Upper lobe of left lung (tissue), 6 donors: ENCODE results near the gene ZBTB3. TPM values are rescaled to one million over a fixed set of nuclear protein-coding genes. Genes with fewer than 3 reads are reported as not detected.
A peak's percentile ranks its signal among the peaks of the same experiment; 100 is the strongest.

ENCODE experiments used
- ATAC-seq, 2 donors: fragments of 200-7000 bp; cut with Tn5 transposase; one replicate each; pipeline ENCODE4 v1.9.1; 2022; ENCODE audit warnings: mild to moderate bottlenecking in 2 of 2, moderate library complexity in 2 of 2; ENCODE audit not compliant: low FRiP score in 2 of 2
- DNase-seq, 2 donors: peaks; one replicate each; pipeline ENCODE4 v3.0.0-alpha.2; 2019 to 2020
- H3K27ac ChIP-seq, 4 donors: fragments of 200-600 bp; sonication (generic); one replicate each; pipeline ENCODE4 v1.5.1; 2016 to 2019
- H3K27me3 ChIP-seq, 4 donors: fragments of 200-600 bp; sonication (generic); one replicate each; pipeline ENCODE4 v1.5.1; 2017 to 2019
- H3K36me3 ChIP-seq, 4 donors: fragments of 200-600 bp; sonication (generic); one replicate each; pipeline ENCODE4 v1.5.1; 2016 to 2019
- H3K4me1 ChIP-seq, 4 donors: fragments of 200-600 bp; sonication (generic); one replicate each; pipeline ENCODE4 v1.5.1; 2018 to 2019
- H3K4me3 ChIP-seq, 4 donors: fragments of 200-600 bp; sonication (generic); one replicate each; pipeline ENCODE4 v1.5.1; 2017 to 2019; ENCODE audit warnings: mild to moderate bottlenecking in 2 of 4, moderate library complexity in 1 of 4
- H3K9me3 ChIP-seq, 4 donors: fragments of 200-600 bp; sonication (generic); one replicate each; pipeline ENCODE4 v1.5.1; 2018 to 2019
- EP300 ChIP-seq, 4 donors: sonication (generic); formaldehyde crosslinking; IDR thresholded peaks; one replicate each; pipeline ENCODE4 v1.5.1; 2017; ENCODE audit warnings: antibody characterized with exemption in 4 of 4, control low read depth in 2 of 4
- POLR2A ChIP-seq, 4 donors: fragments of 450-650 bp; IDR thresholded peaks; one replicate each; pipeline ENCODE4 v1.5.1; 2016 to 2017; ENCODE audit warnings: antibody characterized with exemption in 4 of 4, mild to moderate bottlenecking in 2 of 4
- POLR2AphosphoS5 ChIP-seq, 2 donors: sonication (generic); formaldehyde crosslinking; IDR thresholded peaks; one replicate each; pipeline ENCODE4 v1.5.1; 2017; ENCODE audit warnings: antibody characterized with exemption in 2 of 2
- WGBS, 2 donors: methylation state at CpG; one replicate each; pipeline ENCODE4 v1.1.5; 2017 to 2018; 5-methylcytosine and 5-hydroxymethylcytosine counted together
- total RNA-seq, 6 donors: library from RNA; depleted of rRNA in 4 of 6; stranded (reverse); fragments of >200 nt in 4 of 6; gene quantifications; one replicate each; pipeline versions ENCODE4 v1.1.0 to v1.2.1, GENCODE V29; 2016 to 2021
- TF ChIP-seq, protein P1 (sequence below), 6 experiments: fragments of 450-650 bp in 4 of 6; fragments of 200-600 bp in 2 of 6; sonication (generic) in 2 of 6; IDR thresholded peaks; one replicate each; pipeline ENCODE4 v1.5.1; 2016 to 2019; ENCODE audit warnings: antibody characterized with exemption in 6 of 6
- donor health status: DM: no; HTN: no; CAD: no; lungs with moderate emphysema.
- donor health status: DM: no; HTN: yes; CAD: no; lungs with severe emphysema.

The ZBTB3 gene
- total RNA-seq: 10 to 100 TPM in 3 of 6 donors, 1 to 10 TPM in 3; 7.3 to 15.3 (median 11.7) TPM

DNA sequence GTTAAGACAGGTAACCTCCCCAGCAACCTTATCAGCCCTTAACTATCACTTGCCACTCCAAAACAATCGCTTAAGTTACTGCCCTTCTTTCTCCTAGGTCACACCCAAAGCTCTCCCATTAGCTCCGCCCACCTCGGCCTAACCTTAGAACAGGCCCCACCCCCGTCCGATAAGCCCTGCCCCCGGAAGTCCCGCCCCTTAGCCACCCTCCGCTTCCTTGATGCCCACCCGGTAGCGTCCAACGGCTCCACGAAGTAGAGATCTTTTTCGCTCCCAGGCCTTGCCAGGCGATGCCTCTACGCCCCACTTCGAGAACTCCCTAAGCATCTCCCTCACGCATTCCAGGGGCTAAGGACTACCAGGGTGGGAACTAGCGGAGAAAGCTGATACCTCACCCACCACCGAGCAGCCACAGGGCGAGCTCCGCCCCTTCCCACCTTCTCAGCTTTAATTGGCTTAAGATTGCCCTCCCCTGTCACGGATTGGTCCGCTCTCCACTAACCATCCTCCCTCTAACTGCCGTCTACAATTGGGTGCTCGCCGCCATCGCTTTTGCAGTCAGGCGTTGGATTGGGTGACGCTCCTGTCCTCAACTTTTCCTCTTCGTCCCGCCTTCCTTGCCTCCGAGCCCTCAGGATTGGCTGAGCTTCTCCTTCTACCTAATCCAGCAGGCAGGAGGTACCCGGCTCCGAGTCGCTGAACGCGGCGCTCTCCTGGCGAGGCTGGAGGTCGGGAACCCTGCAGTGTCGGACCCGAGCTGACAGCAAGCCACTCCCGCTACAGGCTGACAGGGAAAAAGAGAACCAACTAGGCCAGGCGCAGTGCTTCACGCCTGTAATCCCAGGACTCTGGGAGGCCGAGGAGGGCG is at the start of gene ZBTB3:
Gene ZBTB3, minus strand, starts transcription at position 425 of the 868 bp plus-strand sequence. CDS start 496 bp downstream, outside the sequence.
- WGBS, 2 donors: 0 to 1% methylated on average over 41 to 47 of the region's 47 CpGs
- ATAC-seq (peak; percentile 99 to 100), DNase-seq (peak; percentile 91 to 99)
- TF ChIP-seq POLR2AphosphoS5 (IDR thresholded peaks at IDR 0.05) (peak; percentile 83 to 97), EP300 (IDR thresholded peaks at IDR 0.05) (no peak), POLR2A (IDR thresholded peaks at IDR 0.05) (peak in 2 of 4 donors; percentile 77 to 91)
- TF ChIP-seq, protein P1, sequence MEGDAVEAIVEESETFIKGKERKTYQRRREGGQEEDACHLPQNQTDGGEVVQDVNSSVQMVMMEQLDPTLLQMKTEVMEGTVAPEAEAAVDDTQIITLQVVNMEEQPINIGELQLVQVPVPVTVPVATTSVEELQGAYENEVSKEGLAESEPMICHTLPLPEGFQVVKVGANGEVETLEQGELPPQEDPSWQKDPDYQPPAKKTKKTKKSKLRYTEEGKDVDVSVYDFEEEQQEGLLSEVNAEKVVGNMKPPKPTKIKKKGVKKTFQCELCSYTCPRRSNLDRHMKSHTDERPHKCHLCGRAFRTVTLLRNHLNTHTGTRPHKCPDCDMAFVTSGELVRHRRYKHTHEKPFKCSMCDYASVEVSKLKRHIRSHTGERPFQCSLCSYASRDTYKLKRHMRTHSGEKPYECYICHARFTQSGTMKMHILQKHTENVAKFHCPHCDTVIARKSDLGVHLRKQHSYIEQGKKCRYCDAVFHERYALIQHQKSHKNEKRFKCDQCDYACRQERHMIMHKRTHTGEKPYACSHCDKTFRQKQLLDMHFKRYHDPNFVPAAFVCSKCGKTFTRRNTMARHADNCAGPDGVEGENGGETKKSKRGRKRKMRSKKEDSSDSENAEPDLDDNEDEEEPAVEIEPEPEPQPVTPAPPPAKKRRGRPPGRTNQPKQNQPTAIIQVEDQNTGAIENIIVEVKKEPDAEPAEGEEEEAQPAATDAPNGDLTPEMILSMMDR (IDR thresholded peaks at IDR 0.05): peak in 3 of 6 experiments; percentile 4 to 53 (median 16)
- Histone ChIP-seq H3K27ac (peak within 1 kb of the TSS; percentile 85 to 91 (median 89)), H3K4me1 (peaks cover 16 to 30% (median 22%) of the 10 kb centered on the region in 4 donors), H3K4me3 (peak within 1 kb of the TSS; percentile 18 to 68 (median 58)), H3K36me3 (peaks cover 0 to 16% (median 4%) of the 10 kb centered on the region in 4 donors), H3K9me3 (no peaks in the 10 kb centered on the region), H3K27me3 (no peaks in the 10 kb centered on the region)

DNA sequence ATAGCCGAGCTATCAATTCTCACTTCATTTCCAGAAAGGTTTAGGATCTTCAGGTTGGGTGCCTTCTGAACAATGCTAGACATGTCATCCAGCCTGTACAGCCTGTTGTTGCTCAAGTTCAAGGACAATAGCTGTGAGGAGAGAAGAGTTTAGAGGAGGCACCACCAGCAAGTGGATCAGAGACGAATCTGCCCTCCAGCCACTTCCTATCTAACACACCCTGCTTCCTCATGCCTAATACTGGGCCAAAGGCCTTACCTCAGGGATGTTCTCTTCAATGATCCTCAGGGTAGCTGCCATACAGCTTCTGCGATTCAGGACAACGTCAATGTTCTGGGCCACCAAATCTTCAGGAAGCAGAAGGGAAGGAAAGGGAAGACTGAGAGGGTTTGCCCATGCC is 47.1 kb upstream of the ZBTB3 start:
- 78 to 84% methylated on average over 4 of the region's 4 CpGs for WGBS, 2 donors
- peaks cover 69 to 75% (median 74%) of the 10 kb centered on the region in 4 donors for H3K36me3 ChIP-seq
- H3K27ac ChIP-seq: no peak overlapping the region
- H3K27me3 ChIP-seq: no peaks in the 10 kb centered on the region
- H3K9me3 ChIP-seq: no peaks in the 10 kb centered on the region
- no peak overlapping the region for H3K4me3 ChIP-seq
- H3K4me1 ChIP-seq: peaks cover 16 to 24% (median 19%) of the 10 kb centered on the region in 4 donors
- DNase-seq: no peak
- TF ChIP-seq EP300 (IDR thresholded peaks at IDR 0.05) (no peak), POLR2AphosphoS5 (IDR thresholded peaks at IDR 0.05) (no peak), POLR2A (IDR thresholded peaks at IDR 0.05) (no peak)
- TF ChIP-seq, protein P1 (IDR thresholded peaks at IDR 0.05): no peak
- ATAC-seq: no peak

DNA sequence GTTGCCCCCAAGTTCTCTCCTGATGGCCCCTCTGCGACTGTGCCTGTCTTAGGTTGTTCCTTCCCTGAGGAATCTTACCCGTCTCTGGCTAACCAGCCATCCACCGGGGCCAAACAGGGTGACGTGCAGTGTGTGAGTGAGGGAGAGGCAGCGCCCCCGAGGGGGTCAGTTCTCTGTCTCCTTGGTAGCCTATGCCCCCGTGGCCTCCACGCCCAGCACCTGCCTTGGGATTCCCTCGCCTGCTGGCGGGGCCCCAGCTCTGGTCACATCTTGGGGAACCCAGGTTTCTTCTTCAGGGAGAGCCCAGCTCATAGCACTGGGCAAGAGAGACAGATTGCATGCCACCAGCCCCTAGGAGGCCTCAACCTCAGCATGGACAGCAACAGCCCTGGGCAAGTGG is 45.5 kb upstream of the ZBTB3 start:
- DNase-seq: no peak
- no peak overlapping the region for H3K4me3 ChIP-seq
- ATAC-seq: no peak
- H3K36me3 ChIP-seq: peaks cover 81 to 91% (median 90%) of the 10 kb centered on the region in 4 donors
- no peaks in the 10 kb centered on the region for H3K9me3 ChIP-seq
- no peak for TF ChIP-seq POLR2A (IDR thresholded peaks at IDR 0.05)
- TF ChIP-seq POLR2AphosphoS5 (IDR thresholded peaks at IDR 0.05): no peak
- TF ChIP-seq, protein P1 (IDR thresholded peaks at IDR 0.05): no peak
- no peak for TF ChIP-seq EP300 (IDR thresholded peaks at IDR 0.05)
- peaks cover 13 to 19% (median 14%) of the 10 kb centered on the region in 4 donors for H3K4me1 ChIP-seq
- no peak overlapping the region for H3K27ac ChIP-seq
- 93 to 96% methylated on average over 8 to 10 of the region's 10 CpGs for WGBS, 2 donors
- H3K27me3 ChIP-seq: no peaks in the 10 kb centered on the region

DNA sequence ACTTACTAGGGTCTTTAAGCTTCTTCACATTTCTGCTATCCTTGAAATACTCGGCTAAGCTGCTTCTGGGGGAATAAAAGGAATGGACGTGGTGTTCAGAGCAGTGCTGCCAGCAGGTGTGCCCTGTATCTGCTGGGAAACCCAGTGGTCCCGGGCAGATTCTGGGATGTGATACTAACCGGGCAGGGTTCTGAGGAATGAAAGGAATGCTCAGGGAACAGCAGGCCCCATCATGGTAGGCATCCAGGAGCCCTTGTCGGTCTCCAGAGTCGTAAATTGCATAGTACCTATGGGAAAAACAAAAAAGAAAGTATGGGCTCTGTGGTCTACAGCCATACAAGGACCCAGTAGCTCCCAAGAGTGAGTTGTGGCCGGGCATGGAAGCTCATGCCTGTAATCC is 42.3 kb upstream of the ZBTB3 start:
- TF ChIP-seq, protein P1 (IDR thresholded peaks at IDR 0.05): no peak
- TF ChIP-seq POLR2A (IDR thresholded peaks at IDR 0.05) (no peak), POLR2AphosphoS5 (IDR thresholded peaks at IDR 0.05) (no peak), EP300 (IDR thresholded peaks at IDR 0.05) (no peak)
- H3K27ac ChIP-seq: no peak overlapping the region
- H3K36me3 ChIP-seq: peaks cover 66 to 93% (median 85%) of the 10 kb centered on the region in 4 donors
- H3K9me3 ChIP-seq: no peaks in the 10 kb centered on the region
- ATAC-seq: no peak
- 84 to 85% methylated on average over 7 of the region's 7 CpGs for WGBS, 2 donors
- H3K4me3 ChIP-seq: no peak overlapping the region
- no peaks in the 10 kb centered on the region for H3K27me3 ChIP-seq
- peaks cover 7 to 20% (median 11%) of the 10 kb centered on the region in 4 donors for H3K4me1 ChIP-seq
- no peak for DNase-seq
